Right renal cortex interstitium (tissue), 3 donors: ENCODE measurements around the gene FCSK. TPM values are rescaled to one million over a fixed set of nuclear protein-coding genes. Genes with fewer than 3 reads are reported as not detected.

ENCODE experiments used
- DNase-seq, 3 donors: peaks; one replicate each; pipeline ENCODE4 v3.0.0-alpha.2; 2013; ENCODE audit warnings: low read depth in 3 of 3, low spot score in 2 of 3
- polyA plus RNA-seq, 3 donors: library from polyadenylated mRNA; unstranded; fragments of 120-200 nt; gene quantifications; one replicate each; pipeline ENCODE4 v1.2.1, GENCODE V29; 2013; ENCODE audit not compliant: insufficient read length in 3 of 3

The FCSK gene
- polyA plus RNA-seq, 3 donors: 11.6 to 13.8 (median 12.8) TPM

- DNase-seq: no peak
Measured at GRCh38 chr16:70522216-70523075, 68.1 kb downstream of the FCSK start.

- peak in 2 of 3 donors; percentile 81 to 88 for DNase-seq
Measured at GRCh38 chr16:70523076-70523742, 68.8 kb downstream of the FCSK start, which contains the start of gene COG4. Gene COG4, minus strand, starts transcription at chr16:70523554. Its CDS starts 11 bp downstream, at chr16:70523543.

- DNase-seq: peak; percentile 57 to 83 (median 73)
Measured at GRCh38 chr16:70523743-70524398, 69.5 kb downstream of the FCSK start, which contains the start of gene SF3B3. Gene SF3B3, plus strand, starts transcription at chr16:70523816. Its CDS starts 2,841 bp downstream, at chr16:70526657.

- DNase-seq: peak in 1 of 3 donors; percentile 15
Measured at GRCh38 chr16:70524399-70524825, 70.0 kb downstream of the FCSK start.

GRCh38 chr16:70526403-70526802 is 72.0 kb downstream of the FCSK start:
- DNase-seq: no peak

GRCh38 chr16:70527315-70527996 is 73.1 kb downstream of the FCSK start:
- no peak for DNase-seq

- no peak for DNase-seq
Measured at GRCh38 chr16:70529051-70529777, 74.8 kb downstream of the FCSK start.

Other genes starting within 250 kb of the FCSK start
- 10 to 100 TPM; 11.0 to 13.9 (median 13.7) TPM for gene EXOSC6, start 202.7 kb upstream of the FCSK start, polyA plus RNA-seq
- gene AARS1, start 165.1 kb upstream of the FCSK start, polyA plus RNA-seq: 10 to 100 TPM; 82.7 to 97.8 (median 91.1) TPM
- 10 to 100 TPM; 36.2 to 43.9 (median 40.6) TPM for gene DDX19B, start 155.4 kb upstream of the FCSK start, polyA plus RNA-seq
- 10 to 100 TPM; 46.2 to 50.4 (median 47.0) TPM for gene DDX19A, start 107.7 kb upstream of the FCSK start, polyA plus RNA-seq
- 10 to 100 TPM; 22.4 to 27.6 (median 24.2) TPM for gene ST3GAL2, start 15.5 kb upstream of the FCSK start, polyA plus RNA-seq
- 10 to 100 TPM; 65.5 to 67.9 (median 65.8) TPM for gene COG4, start 69.0 kb downstream of the FCSK start, polyA plus RNA-seq
- 100 to 1,000 TPM; 388 to 395 (median 388) TPM for gene SF3B3, start 69.2 kb downstream of the FCSK start, polyA plus RNA-seq
- gene IL34, start 192.0 kb downstream of the FCSK start, polyA plus RNA-seq: under 1 TPM; 0.67 to 0.95 (median 0.85) TPM
- gene MTSS2, start 231.5 kb downstream of the FCSK start, polyA plus RNA-seq: 10 to 100 TPM; 36.8 to 45.1 (median 39.8) TPM